ENCODE results near the gene PFDN1. TPM values are rescaled to one million over a fixed set of nuclear protein-coding genes. Genes with fewer than 3 reads are reported as not detected.

Gene PFDN1
- total RNA-seq, 2 experiments from 2014 or later = 48.9 to 57.5 TPM

- CTCF ChIA-PET = interaction anchor here (1.2 kb wide), 2 partner anchors 24 to 48 kb away, joined by 4 read pairs; no protein-coding TSS in a partner anchor
- Mint-ChIP-seq H3K27me3 (peaks cover 24% of the 10 kb centered on the region), H3K4me1 (peaks cover 27% of the 10 kb centered on the region), H3K36me3 (no peaks in the 10 kb centered on the region), H3K27ac (no peak overlapping the region), H3K4me3 (no peak overlapping the region), H3K9me3 (ENCODE audit: low read depth) (no peaks in the 10 kb centered on the region)
- no peak for ATAC-seq
- DNase-seq = no peak
Observed at GRCh38 chr5:140305471-140305870, 2.6 kb upstream of the PFDN1 start.

GRCh38 chr5:140303966-140304365, 1.1 kb upstream of the PFDN1 start:
- CTCF ChIA-PET = interaction anchor here (1.0 to 3.4 kb wide), 4 partner anchors 42 to 56 kb away, joined by 4 to 16 read pairs (median 8); partner anchors contain the start of gene HBEGF
- Mint-ChIP-seq H3K27ac (no peak overlapping the region), H3K36me3 (peaks cover 5% of the 10 kb centered on the region), H3K4me3 (no peak overlapping the region), H3K27me3 (peaks cover 9% of the 10 kb centered on the region), H3K4me1 (peaks cover 31% of the 10 kb centered on the region), H3K9me3 (ENCODE audit: low read depth) (no peaks in the 10 kb centered on the region)
- ATAC-seq (no peak), DNase-seq (no peak)

- Mint-ChIP-seq H3K4me3 (peak overlapping the region; percentile 7), H3K27me3 (peaks cover 2% of the 10 kb centered on the region), H3K36me3 (peaks cover 16% of the 10 kb centered on the region), H3K4me1 (peaks cover 43% of the 10 kb centered on the region), H3K9me3 (ENCODE audit: low read depth) (no peaks in the 10 kb centered on the region), H3K27ac (no peak overlapping the region)
- ATAC-seq (no peak), DNase-seq (no peak)
- CTCF ChIA-PET = interaction anchor here (3.4 kb wide), 1 partner anchor 45 kb away, joined by 16 read pairs; the partner anchor contains the start of gene HBEGF
Observed at GRCh38 chr5:140301136-140301535, 1.8 kb downstream of the PFDN1 start.

GRCh38 chr5:140299056-140299455, 3.8 kb downstream of the PFDN1 start:
- peaks cover 49% of the 10 kb centered on the region for H3K4me1 Mint-ChIP-seq

GRCh38 chr5:140298183-140298601, 4.7 kb downstream of the PFDN1 start:
- ATAC-seq = no peak
- H3K4me1 Mint-ChIP-seq = peaks cover 50% of the 10 kb centered on the region
- peaks cover 19% of the 10 kb centered on the region for H3K36me3 Mint-ChIP-seq
- H3K9me3 Mint-ChIP-seq (ENCODE audit: low read depth) = no peaks in the 10 kb centered on the region
- DNase-seq = no peak
- no peak overlapping the region for H3K27ac Mint-ChIP-seq
- no peak overlapping the region for H3K4me3 Mint-ChIP-seq
- H3K27me3 Mint-ChIP-seq = no peaks in the 10 kb centered on the region
- CTCF ChIA-PET = interaction anchor here (0.8 to 1.7 kb wide), 2 partner anchors 54 to 65 kb away, joined by 3 to 5 read pairs; no protein-coding TSS in a partner anchor

More at GRCh38 chr5:140299056-140299455, 3.8 kb downstream of the PFDN1 start:
- Mint-ChIP-seq H3K27me3 (no peaks in the 10 kb centered on the region), H3K36me3 (peaks cover 19% of the 10 kb centered on the region), H3K9me3 (ENCODE audit: low read depth) (no peaks in the 10 kb centered on the region), H3K27ac (no peak overlapping the region), H3K4me3 (no peak overlapping the region)
- CTCF ChIA-PET = no interaction called here
- ATAC-seq = no peak
- no peak for DNase-seq

GRCh38 chr5:140297283-140297682, 5.6 kb downstream of the PFDN1 start:
- Mint-ChIP-seq H3K4me1 (peaks cover 45% of the 10 kb centered on the region), H3K9me3 (ENCODE audit: low read depth) (no peaks in the 10 kb centered on the region), H3K4me3 (no peak overlapping the region)

GRCh38 chr5:140296289-140296688, 6.6 kb downstream of the PFDN1 start:
- Mint-ChIP-seq H3K9me3 (ENCODE audit: low read depth) (no peaks in the 10 kb centered on the region), H3K4me1 (peaks cover 38% of the 10 kb centered on the region), H3K36me3 (peaks cover 19% of the 10 kb centered on the region), H3K27ac (no peak overlapping the region), H3K27me3 (no peaks in the 10 kb centered on the region), H3K4me3 (no peak overlapping the region)
- no peak for ATAC-seq
- CTCF ChIA-PET = interaction anchor here (1.1 to 1.9 kb wide), 2 partner anchors 52 to 55 kb away, joined by 4 to 7 read pairs; no protein-coding TSS in a partner anchor
- DNase-seq = no peak

More at GRCh38 chr5:140297283-140297682, 5.6 kb downstream of the PFDN1 start:
- no peak overlapping the region for H3K27ac Mint-ChIP-seq
- no peak for ATAC-seq
- DNase-seq = no peak
- H3K27me3 Mint-ChIP-seq = no peaks in the 10 kb centered on the region
- CTCF ChIA-PET = interaction anchor here (1.7 kb wide), 1 partner anchor 54 kb away, joined by 5 read pairs; no protein-coding TSS in a partner anchor
- H3K36me3 Mint-ChIP-seq = peaks cover 19% of the 10 kb centered on the region

- CTCF ChIA-PET = interaction anchor here (1.1 to 1.9 kb wide), 2 partner anchors 9 to 56 kb away, joined by 3 to 7 read pairs; no protein-coding TSS in a partner anchor
- Mint-ChIP-seq H3K4me3 (no peak overlapping the region), H3K27me3 (no peaks in the 10 kb centered on the region), H3K9me3 (ENCODE audit: low read depth) (no peaks in the 10 kb centered on the region), H3K4me1 (peaks cover 31% of the 10 kb centered on the region), H3K27ac (no peak overlapping the region), H3K36me3 (peaks cover 21% of the 10 kb centered on the region)
- ATAC-seq (no peak), DNase-seq (no peak)
Observed at GRCh38 chr5:140295414-140295813, 7.5 kb downstream of the PFDN1 start.

GRCh38 chr5:140294753-140295152, 8.1 kb downstream of the PFDN1 start:
- H3K27ac Mint-ChIP-seq = no peak overlapping the region
- H3K27me3 Mint-ChIP-seq = no peaks in the 10 kb centered on the region
- DNase-seq (no peak), ATAC-seq (no peak)
- H3K4me3 Mint-ChIP-seq = no peak overlapping the region
- no peaks in the 10 kb centered on the region for H3K9me3 Mint-ChIP-seq (ENCODE audit: low read depth)
- H3K4me1 Mint-ChIP-seq = peaks cover 28% of the 10 kb centered on the region
- CTCF ChIA-PET = interaction anchor here (0.5 to 1.9 kb wide), 3 partner anchors 8 to 57 kb away, joined by 3 to 7 read pairs (median 3); no protein-coding TSS in a partner anchor
- peaks cover 19% of the 10 kb centered on the region for H3K36me3 Mint-ChIP-seq

GRCh38 chr5:140293849-140294100, 9.1 kb downstream of the PFDN1 start:
- ATAC-seq = no peak
- no peaks in the 10 kb centered on the region for H3K9me3 Mint-ChIP-seq (ENCODE audit: low read depth)
- no peak overlapping the region for H3K27ac Mint-ChIP-seq
- H3K36me3 Mint-ChIP-seq = peaks cover 20% of the 10 kb centered on the region
- CTCF ChIA-PET = no interaction called here
- DNase-seq = no peak
- peaks cover 28% of the 10 kb centered on the region for H3K4me1 Mint-ChIP-seq
- no peak overlapping the region for H3K4me3 Mint-ChIP-seq
- no peaks in the 10 kb centered on the region for H3K27me3 Mint-ChIP-seq

GRCh38 chr5:140293091-140293848, 9.6 kb downstream of the PFDN1 start:
- H3K27me3 Mint-ChIP-seq = no peaks in the 10 kb centered on the region
- no peak overlapping the region for H3K27ac Mint-ChIP-seq
- no peak for ATAC-seq
- no peak overlapping the region for H3K4me3 Mint-ChIP-seq
- H3K4me1 Mint-ChIP-seq = peaks cover 27% of the 10 kb centered on the region
- H3K9me3 Mint-ChIP-seq (ENCODE audit: low read depth) = no peaks in the 10 kb centered on the region
- H3K36me3 Mint-ChIP-seq = peaks cover 19% of the 10 kb centered on the region
- no peak for DNase-seq
- CTCF ChIA-PET = interaction anchor here (0.8 to 1.7 kb wide), 2 partner anchors 12 to 46 kb away, joined by 3 read pairs; no protein-coding TSS in a partner anchor

GRCh38 chr5:140292212-140293036, 10.5 kb downstream of the PFDN1 start:
- Mint-ChIP-seq H3K36me3 (peaks cover 15% of the 10 kb centered on the region), H3K9me3 (ENCODE audit: low read depth) (no peaks in the 10 kb centered on the region), H3K27ac (no peak overlapping the region), H3K4me3 (no peak overlapping the region), H3K4me1 (peaks cover 29% of the 10 kb centered on the region), H3K27me3 (no peaks in the 10 kb centered on the region)
- CTCF ChIA-PET = interaction anchor here (0.8 to 1.7 kb wide), 3 partner anchors 12 to 48 kb away, joined by 3 to 4 read pairs (median 3); no protein-coding TSS in a partner anchor
- ATAC-seq (no peak), DNase-seq (no peak)

GRCh38 chr5:140287801-140288521, 14.9 kb downstream of the PFDN1 start:
- Mint-ChIP-seq H3K4me1 (peaks cover 30% of the 10 kb centered on the region), H3K9me3 (ENCODE audit: low read depth) (no peaks in the 10 kb centered on the region), H3K36me3 (peaks cover 11% of the 10 kb centered on the region), H3K27me3 (no peaks in the 10 kb centered on the region), H3K4me3 (no peak overlapping the region), H3K27ac (no peak overlapping the region)
- DNase-seq (no peak), ATAC-seq (no peak)
- CTCF ChIA-PET = interaction anchor here (0.9 kb wide), 1 partner anchor 58 kb away, joined by 3 read pairs; the partner anchor contains the start of gene HBEGF

Data from activated CD8-positive, alpha-beta memory T cell treated with anti-CD3 and anti-CD28 coated beads, Interleukin-2, amount 10 ng/mL, durations not matched to agents 7 days and 5 days (primary cell).